GM10847 (cell line): Measurements from ENCODE around the gene BCAS4.
A peak's percentile ranks its signal among the peaks of the same experiment; 100 is the strongest.

Source experiments
- POLR2A ChIP-seq: IDR thresholded peaks from 2 replicates; pipeline ENCODE4 v1.6.1; 2011; ENCODE audit not compliant: insufficient read length; ENCODE audit errors: extremely low read depth

BCAS4 gene

GRCh38 chr20:50794846-50795634 is at the start of gene BCAS4:
BCAS4 (plus strand) TSS chr20:50795061; CDS start chr20:50795084, 23 bp downstream.
- TF ChIP-seq POLR2A: peak; percentile 45

- no peak for TF ChIP-seq POLR2A
Measured at GRCh38 chr20:50745634-50746137, 49.2 kb upstream of the BCAS4 start.

GRCh38 chr20:50746138-50746940 is 48.5 kb upstream of the BCAS4 start:
- TF ChIP-seq POLR2A: no peak

- TF ChIP-seq POLR2A: no peak
Measured at GRCh38 chr20:50747275-50747674, 47.6 kb upstream of the BCAS4 start.

GRCh38 chr20:50750145-50750671 is 44.7 kb upstream of the BCAS4 start:
- no peak for TF ChIP-seq POLR2A

- no peak for TF ChIP-seq POLR2A
Measured at GRCh38 chr20:50753152-50753551, 41.7 kb upstream of the BCAS4 start.

GRCh38 chr20:50754420-50754819 is 40.4 kb upstream of the BCAS4 start:
- TF ChIP-seq POLR2A: no peak

- no peak for TF ChIP-seq POLR2A
Measured at GRCh38 chr20:50756447-50756846, 38.4 kb upstream of the BCAS4 start.

- no peak for TF ChIP-seq POLR2A
Measured at GRCh38 chr20:50758469-50758868, 36.4 kb upstream of the BCAS4 start.

- TF ChIP-seq POLR2A: no peak
Measured at GRCh38 chr20:50758992-50759391, 35.9 kb upstream of the BCAS4 start.

GRCh38 chr20:50759678-50760077 is 35.2 kb upstream of the BCAS4 start:
- no peak for TF ChIP-seq POLR2A

- TF ChIP-seq POLR2A: no peak
Measured at GRCh38 chr20:50762045-50762422, 32.8 kb upstream of the BCAS4 start.

- TF ChIP-seq POLR2A: no peak
Measured at GRCh38 chr20:50762435-50763220, 32.2 kb upstream of the BCAS4 start.

GRCh38 chr20:50765674-50766073 is 29.2 kb upstream of the BCAS4 start:
- TF ChIP-seq POLR2A: no peak
